Measurements from ENCODE around the gene ZPBP. TPM values are rescaled to one million over a fixed set of nuclear protein-coding genes. Genes with fewer than 3 reads are reported as not detected.
A peak's percentile ranks its signal among the peaks of the same experiment; 100 is the strongest.
"Not testable (repeated sequence)": the region's sequence is repeated elsewhere in the genome, so short reads cannot be mapped to it uniquely, and the experiment has no call there.

The ZPBP gene
- total and polyA plus RNA-seq, 2 donors: 0.21 TPM; not detected in 1

GRCh38 chr7:50085344-50085743, 7.7 kb downstream of the ZPBP start:
- no peak overlapping the region for H3K4me3 ChIP-seq (ENCODE audit: low read depth, low read length)
- H3K36me3 ChIP-seq (ENCODE audit: insufficient read depth): no peaks in the 10 kb centered on the region
- 47% methylated on average over 5 of the region's 5 CpGs for WGBS
- no peak for DNase-seq (ENCODE audit: extremely low spot score)
- no peak overlapping the region for H3K27ac ChIP-seq (ENCODE audit: low read depth)
- H3K4me1 ChIP-seq (ENCODE audit: insufficient read depth): no peaks in the 10 kb centered on the region

- no peak for DNase-seq (ENCODE audit: extremely low spot score)
- Histone ChIP-seq H3K4me1 (ENCODE audit: insufficient read depth) (no peaks in the 10 kb centered on the region), H3K36me3 (ENCODE audit: insufficient read depth) (no peaks in the 10 kb centered on the region), H3K27ac (ENCODE audit: low read depth) (no peak overlapping the region), H3K4me3 (ENCODE audit: low read depth, low read length) (no peak overlapping the region)
Measured at GRCh38 chr7:50073093-50073492, 20.0 kb downstream of the ZPBP start.

GRCh38 chr7:50069613-50070012, 23.4 kb downstream of the ZPBP start:
- WGBS: 26% methylated on average over 8 of the region's 8 CpGs
- Histone ChIP-seq H3K27ac (ENCODE audit: low read depth) (no peak overlapping the region), H3K4me3 (ENCODE audit: low read depth, low read length) (peak overlapping the region; percentile 54), H3K36me3 (ENCODE audit: insufficient read depth) (no peaks in the 10 kb centered on the region), H3K4me1 (ENCODE audit: insufficient read depth) (no peaks in the 10 kb centered on the region)
- DNase-seq (ENCODE audit: extremely low spot score): peak; percentile 35

GRCh38 chr7:50068850-50069551, 24.0 kb downstream of the ZPBP start:
- Histone ChIP-seq H3K36me3 (ENCODE audit: insufficient read depth) (no peaks in the 10 kb centered on the region), H3K27ac (ENCODE audit: low read depth) (no peak overlapping the region), H3K4me1 (ENCODE audit: insufficient read depth) (no peaks in the 10 kb centered on the region), H3K4me3 (ENCODE audit: low read depth, low read length) (peak overlapping the region; percentile 54)
- DNase-seq (ENCODE audit: extremely low spot score): peak; percentile 76
- WGBS: 2% methylated on average over 6 of the region's 6 CpGs

GRCh38 chr7:50068026-50068425, 25.0 kb downstream of the ZPBP start:
- Histone ChIP-seq H3K27ac (ENCODE audit: low read depth) (no peak overlapping the region), H3K4me3 (ENCODE audit: low read depth, low read length) (no peak overlapping the region), H3K4me1 (ENCODE audit: insufficient read depth) (no peaks in the 10 kb centered on the region), H3K36me3 (ENCODE audit: insufficient read depth) (no peaks in the 10 kb centered on the region)
- WGBS: 30% methylated on average over 2 of the region's 2 CpGs
- DNase-seq (ENCODE audit: extremely low spot score): no peak

GRCh38 chr7:50062951-50063350, 30.1 kb downstream of the ZPBP start:
- Histone ChIP-seq H3K4me1 (ENCODE audit: insufficient read depth) (no peaks in the 10 kb centered on the region), H3K27ac (ENCODE audit: low read depth) (no peak overlapping the region), H3K36me3 (ENCODE audit: insufficient read depth) (no peaks in the 10 kb centered on the region), H3K4me3 (ENCODE audit: low read depth, low read length) (no peak overlapping the region)
- 57% methylated on average over 2 of the region's 2 CpGs for WGBS
- no peak for DNase-seq (ENCODE audit: extremely low spot score)

- H3K36me3 ChIP-seq (ENCODE audit: insufficient read depth): no peaks in the 10 kb centered on the region
- H3K4me1 ChIP-seq (ENCODE audit: insufficient read depth): no peaks in the 10 kb centered on the region
- H3K27ac ChIP-seq (ENCODE audit: low read depth): no peak overlapping the region
- WGBS: 85% methylated on average over 1 of the region's 1 CpG
- no peak overlapping the region for H3K4me3 ChIP-seq (ENCODE audit: low read depth, low read length)
- DNase-seq (ENCODE audit: extremely low spot score): no peak
Measured at GRCh38 chr7:50056131-50056530, 36.9 kb downstream of the ZPBP start.

GRCh38 chr7:50047716-50048115, 45.3 kb downstream of the ZPBP start:
- Histone ChIP-seq H3K4me1 (ENCODE audit: insufficient read depth) (no peaks in the 10 kb centered on the region), H3K27ac (ENCODE audit: low read depth) (no peak overlapping the region), H3K36me3 (ENCODE audit: insufficient read depth) (no peaks in the 10 kb centered on the region), H3K4me3 (ENCODE audit: low read depth, low read length) (no peak overlapping the region)
- no peak for DNase-seq (ENCODE audit: extremely low spot score)
- WGBS: 79% methylated on average over 5 of the region's 5 CpGs

- not testable (repeated sequence) for H3K4me1 ChIP-seq (ENCODE audit: insufficient read depth); H3K4me3 ChIP-seq (ENCODE audit: low read depth, low read length); H3K36me3 ChIP-seq (ENCODE audit: insufficient read depth); H3K27ac ChIP-seq (ENCODE audit: low read depth); DNase-seq (ENCODE audit: extremely low spot score)
- 75% methylated on average over 6 of the region's 6 CpGs for WGBS
Measured at GRCh38 chr7:50041165-50041564, 51.9 kb downstream of the ZPBP start.

GRCh38 chr7:50037086-50037485, 56.0 kb downstream of the ZPBP start:
- 19% methylated on average over 2 of the region's 2 CpGs for WGBS

GRCh38 chr7:50022991-50023390, 70.1 kb downstream of the ZPBP start:
- Histone ChIP-seq H3K4me1 (ENCODE audit: insufficient read depth) (no peaks in the 10 kb centered on the region), H3K4me3 (ENCODE audit: low read depth, low read length) (no peak overlapping the region), H3K36me3 (ENCODE audit: insufficient read depth) (no peaks in the 10 kb centered on the region), H3K27ac (ENCODE audit: low read depth) (no peak overlapping the region)
- WGBS: 84% methylated on average over 4 of the region's 4 CpGs
- no peak for DNase-seq (ENCODE audit: extremely low spot score)

More at GRCh38 chr7:50037086-50037485, 56.0 kb downstream of the ZPBP start:
- DNase-seq (ENCODE audit: extremely low spot score): peak; percentile 3
- no peak overlapping the region for H3K27ac ChIP-seq (ENCODE audit: low read depth)
- H3K4me1 ChIP-seq (ENCODE audit: insufficient read depth): no peaks in the 10 kb centered on the region
- no peaks in the 10 kb centered on the region for H3K36me3 ChIP-seq (ENCODE audit: insufficient read depth)
- no peak overlapping the region for H3K4me3 ChIP-seq (ENCODE audit: low read depth, low read length)

- WGBS: 82% methylated on average over 3 of the region's 3 CpGs
- H3K27ac ChIP-seq (ENCODE audit: low read depth): no peak overlapping the region
Measured at GRCh38 chr7:50022451-50022850, 70.6 kb downstream of the ZPBP start.

GRCh38 chr7:49995681-49996080, 97.4 kb downstream of the ZPBP start:
- WGBS: 73% methylated on average over 6 of the region's 6 CpGs
- no peak overlapping the region for H3K4me3 ChIP-seq (ENCODE audit: low read depth, low read length)
- H3K27ac ChIP-seq (ENCODE audit: low read depth): no peak overlapping the region
- H3K36me3 ChIP-seq (ENCODE audit: insufficient read depth): no peaks in the 10 kb centered on the region
- H3K4me1 ChIP-seq (ENCODE audit: insufficient read depth): no peaks in the 10 kb centered on the region
- no peak for DNase-seq (ENCODE audit: extremely low spot score)

More at GRCh38 chr7:50022451-50022850, 70.6 kb downstream of the ZPBP start:
- Histone ChIP-seq H3K36me3 (ENCODE audit: insufficient read depth) (no peaks in the 10 kb centered on the region), H3K4me3 (ENCODE audit: low read depth, low read length) (no peak overlapping the region), H3K4me1 (ENCODE audit: insufficient read depth) (no peaks in the 10 kb centered on the region)
- DNase-seq (ENCODE audit: extremely low spot score): no peak

- WGBS: 79% methylated on average over 5 of the region's 5 CpGs
- H3K4me1 ChIP-seq (ENCODE audit: insufficient read depth): no peaks in the 10 kb centered on the region
- no peaks in the 10 kb centered on the region for H3K36me3 ChIP-seq (ENCODE audit: insufficient read depth)
- no peak overlapping the region for H3K4me3 ChIP-seq (ENCODE audit: low read depth, low read length)
- DNase-seq (ENCODE audit: extremely low spot score): no peak
- H3K27ac ChIP-seq (ENCODE audit: low read depth): no peak overlapping the region
Measured at GRCh38 chr7:49986191-49986590, 106.9 kb downstream of the ZPBP start.

GRCh38 chr7:49980465-49980864, 112.6 kb downstream of the ZPBP start:
- Histone ChIP-seq H3K36me3 (ENCODE audit: insufficient read depth) (no peaks in the 10 kb centered on the region), H3K27ac (ENCODE audit: low read depth) (no peak overlapping the region), H3K4me3 (ENCODE audit: low read depth, low read length) (no peak overlapping the region), H3K4me1 (ENCODE audit: insufficient read depth) (no peaks in the 10 kb centered on the region)
- DNase-seq (ENCODE audit: extremely low spot score): no peak
- 82% methylated on average over 9 of the region's 9 CpGs for WGBS

All from urinary bladder (tissue), 4 donors.